GM19238 (cell line): ENCODE data around the gene BNC2.

Experiments
- DNase-seq: peaks from one replicate; pipeline ENCODE4 v3.0.0; 2011; ENCODE audit warnings: low spot score; ENCODE audit not compliant: insufficient read length

BNC2 gene

DNA sequence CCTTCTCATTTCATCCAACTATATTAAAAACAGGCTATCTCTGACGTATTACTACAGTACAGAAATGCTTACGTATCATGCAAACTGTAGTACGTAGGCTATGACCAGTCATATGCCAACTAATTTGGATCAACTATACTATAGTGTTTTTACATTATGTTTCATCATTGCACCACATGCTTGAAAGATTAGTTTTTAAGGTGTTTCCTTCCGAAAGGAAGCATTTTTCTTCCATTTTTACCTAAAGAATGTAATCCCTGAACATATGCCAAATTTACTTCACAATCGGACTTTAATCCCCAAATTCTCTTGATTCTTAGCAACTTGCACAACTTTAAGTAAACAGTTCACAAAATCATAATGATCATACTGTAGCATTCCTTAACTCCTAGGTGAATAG lies 153.9 kb downstream of the BNC2 start:
- DNase-seq = no peak

DNA sequence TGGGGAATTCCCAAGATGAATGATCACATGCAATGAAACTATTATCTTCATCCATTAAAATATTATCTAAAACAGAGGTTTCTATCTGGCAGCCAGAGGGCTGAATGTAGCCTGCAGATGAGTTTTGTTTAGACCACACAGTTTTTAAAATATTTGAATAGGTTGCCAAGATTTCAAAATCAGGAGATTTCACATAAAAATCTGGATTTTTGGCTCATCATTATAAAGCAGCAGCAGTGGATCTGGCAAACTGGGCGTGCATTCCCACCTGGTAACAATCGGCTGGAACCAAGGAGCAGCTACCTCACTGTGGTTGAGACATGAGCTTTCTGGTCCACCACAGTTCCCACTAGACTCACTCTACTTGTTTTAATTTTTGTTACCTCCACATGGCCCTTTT lies 155.1 kb downstream of the BNC2 start:
- no peak for DNase-seq

DNA sequence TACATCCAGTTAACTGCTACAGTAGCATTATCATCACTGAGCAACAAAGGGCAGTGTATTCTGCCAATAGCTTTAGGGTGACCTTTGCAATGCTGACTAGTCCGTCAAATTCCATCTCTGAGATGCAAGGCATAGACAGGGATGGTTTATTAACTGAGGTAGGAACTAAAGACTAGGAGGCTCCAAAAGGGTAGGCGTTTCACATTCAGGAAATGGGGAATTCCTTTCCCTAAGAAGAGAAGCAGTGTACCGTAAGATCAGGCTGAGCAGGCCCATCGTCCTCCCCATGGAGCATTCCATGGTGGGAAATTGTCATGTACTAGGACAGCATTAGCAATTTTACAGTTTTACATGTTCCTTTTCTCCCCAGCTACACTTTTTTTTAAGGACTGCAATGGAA lies 157.7 kb downstream of the BNC2 start:
- DNase-seq = no peak

DNA sequence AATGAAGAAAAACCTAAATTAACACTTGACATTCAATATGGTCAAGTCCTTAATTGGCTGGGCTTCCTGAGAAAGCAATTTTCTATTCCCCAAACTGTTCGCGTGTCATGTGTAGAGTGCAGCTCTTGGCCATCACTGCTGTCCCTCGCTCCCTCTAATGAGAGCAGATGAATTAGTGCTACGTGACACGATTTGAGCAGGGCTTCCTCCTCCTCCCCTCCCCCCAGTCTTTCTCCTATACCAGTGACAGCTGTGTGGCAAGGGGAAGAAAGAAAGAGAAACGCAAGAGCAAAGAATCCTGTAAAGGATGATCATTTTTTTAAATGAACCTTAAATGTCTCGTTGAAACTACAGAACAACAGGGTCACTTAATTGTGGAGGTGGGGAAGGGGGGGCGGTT lies 159.6 kb downstream of the BNC2 start:
- DNase-seq = no peak

DNA sequence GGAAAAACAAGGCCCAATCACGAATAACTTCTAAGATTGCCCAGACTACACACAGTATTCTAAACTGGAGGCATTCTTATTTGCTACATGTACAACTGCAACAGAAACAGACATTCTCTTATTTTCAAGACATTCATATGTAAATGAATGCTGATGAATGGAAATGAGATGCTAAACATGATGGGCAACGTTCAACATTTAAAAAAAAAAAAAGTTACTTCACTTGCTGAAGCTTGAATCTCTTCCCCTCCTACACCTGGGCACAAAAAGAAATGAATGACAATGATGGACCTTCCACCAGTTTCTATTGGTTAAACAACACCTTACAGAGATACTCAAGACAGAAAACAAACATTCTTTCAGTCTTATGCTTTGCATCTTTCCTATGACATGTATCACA lies 160.5 kb downstream of the BNC2 start:
- DNase-seq = no peak

DNA sequence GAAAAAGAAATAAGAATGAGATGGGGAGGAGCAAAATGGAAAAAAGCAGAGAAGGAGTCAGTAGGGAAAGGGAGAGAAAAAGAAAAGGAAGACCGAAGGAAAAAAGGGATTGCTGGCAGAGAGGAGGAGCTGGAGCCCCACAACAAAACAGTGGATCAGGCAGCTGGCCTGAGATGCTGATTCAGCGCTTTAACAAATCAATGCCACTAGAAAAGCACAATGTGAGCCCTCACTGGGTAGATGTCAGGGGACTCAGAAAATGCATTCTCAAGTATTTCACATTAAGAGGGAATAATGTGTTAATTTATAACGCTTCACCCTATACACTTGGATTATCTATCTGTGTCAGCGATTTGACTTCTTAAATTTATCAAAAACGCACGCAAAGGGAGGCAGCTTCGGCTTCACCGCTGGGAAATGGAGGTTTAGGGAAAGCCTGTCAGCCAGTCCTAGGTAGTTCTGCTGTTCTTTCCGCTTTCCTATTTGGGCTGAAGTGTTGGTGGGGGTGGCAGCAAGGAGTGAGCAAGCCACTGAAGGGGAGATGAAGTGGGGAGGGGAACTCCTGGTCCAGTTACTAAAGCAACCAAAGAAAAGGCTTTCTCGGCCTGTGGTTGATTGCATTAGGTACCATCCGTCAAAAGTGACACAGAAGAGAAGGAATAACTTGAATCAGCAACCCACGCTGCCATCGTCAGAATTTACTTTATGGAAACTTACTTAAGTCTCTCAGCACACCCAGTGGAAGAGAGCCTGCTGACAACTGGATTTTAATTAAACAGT lies 161.6 kb downstream of the BNC2 start:
- no peak for DNase-seq

DNA sequence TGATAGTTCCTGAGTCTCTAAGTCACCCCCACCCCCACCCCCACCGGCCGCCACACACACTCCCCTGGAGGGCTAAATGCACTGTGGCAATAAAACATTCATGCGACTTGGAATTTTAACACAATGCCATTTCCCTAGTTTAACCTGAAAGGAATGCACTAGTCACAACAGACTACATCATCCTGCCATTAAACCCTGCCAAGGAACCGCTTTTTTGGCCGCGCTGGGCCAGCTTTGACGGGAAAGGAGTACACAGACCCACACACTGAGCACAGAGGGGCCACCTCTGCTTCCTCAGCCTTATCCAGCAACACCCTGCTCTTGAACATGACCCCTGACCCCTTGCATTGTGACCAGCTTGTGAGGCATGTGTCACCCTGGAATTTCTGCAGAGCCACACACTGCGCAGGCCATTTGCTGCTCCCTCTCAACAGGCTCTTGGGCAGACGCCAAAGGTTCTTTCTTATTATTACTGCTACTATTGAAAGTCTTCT lies 165.3 kb downstream of the BNC2 start:
- DNase-seq = no peak

DNA sequence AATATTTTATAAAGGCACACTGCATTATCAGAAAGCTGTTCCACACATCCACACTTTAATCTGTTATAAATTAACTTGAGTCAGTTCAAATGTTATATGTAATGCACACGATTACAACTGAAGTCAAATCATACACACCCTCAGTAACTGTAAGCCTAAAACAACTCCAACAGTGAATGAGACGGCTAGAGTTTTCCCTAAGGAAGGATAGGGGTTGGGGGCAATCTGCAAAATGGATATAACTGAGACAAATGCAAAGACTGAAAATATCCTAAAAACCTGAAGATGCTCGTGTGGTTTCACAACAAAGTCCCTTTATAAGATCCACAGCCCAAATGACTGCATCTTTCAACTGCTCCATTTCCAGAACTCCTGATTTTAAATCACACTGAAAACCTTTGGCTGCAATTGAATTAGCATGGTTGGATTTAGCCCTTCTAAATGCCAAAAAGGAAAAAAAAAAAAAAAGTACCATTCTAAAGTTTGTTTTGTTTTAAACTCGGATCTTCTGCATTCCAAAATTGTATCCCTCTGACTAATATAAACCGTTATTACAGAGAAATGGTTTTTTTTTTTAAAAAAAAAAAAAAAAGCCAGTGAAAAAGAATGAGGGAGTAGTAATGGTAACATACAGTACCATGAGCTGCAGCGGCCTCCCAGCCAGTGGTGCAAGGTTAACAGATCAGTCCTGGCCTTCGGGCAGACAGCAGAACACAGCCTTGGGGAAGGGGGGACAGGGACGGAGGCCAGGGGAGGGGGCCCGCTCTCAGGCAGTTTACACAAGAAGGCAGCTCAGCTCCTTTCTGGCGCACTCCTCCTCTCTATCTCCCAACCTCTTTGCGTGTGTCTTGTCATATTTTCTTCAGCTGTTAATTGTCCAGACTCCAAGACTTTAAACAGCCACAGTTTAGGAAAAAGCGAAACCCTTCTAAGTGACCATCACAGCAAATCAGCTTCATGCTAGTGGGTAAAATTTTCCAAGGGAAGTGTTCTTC lies 166.1 kb downstream of the BNC2 start:
- DNase-seq = no peak

DNA sequence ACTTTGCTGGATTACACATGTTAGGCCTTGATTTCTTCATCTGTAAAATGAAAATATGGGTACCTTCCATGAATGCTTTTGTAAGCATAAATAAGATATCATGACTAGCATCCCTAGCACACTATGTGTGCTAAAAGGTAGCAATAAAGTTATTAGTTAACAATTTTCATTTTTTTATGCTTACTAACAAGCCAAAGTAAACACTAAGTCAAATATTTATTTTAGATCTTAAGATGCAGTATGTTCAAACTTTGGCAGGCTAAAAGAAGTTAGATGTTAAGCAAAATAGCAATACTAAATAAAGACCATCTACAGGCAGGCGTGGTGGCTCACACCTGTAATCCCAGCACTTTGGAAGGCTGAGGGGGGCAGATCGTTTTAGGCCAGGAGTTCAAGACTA lies 169.1 kb downstream of the BNC2 start:
- no peak for DNase-seq

DNA sequence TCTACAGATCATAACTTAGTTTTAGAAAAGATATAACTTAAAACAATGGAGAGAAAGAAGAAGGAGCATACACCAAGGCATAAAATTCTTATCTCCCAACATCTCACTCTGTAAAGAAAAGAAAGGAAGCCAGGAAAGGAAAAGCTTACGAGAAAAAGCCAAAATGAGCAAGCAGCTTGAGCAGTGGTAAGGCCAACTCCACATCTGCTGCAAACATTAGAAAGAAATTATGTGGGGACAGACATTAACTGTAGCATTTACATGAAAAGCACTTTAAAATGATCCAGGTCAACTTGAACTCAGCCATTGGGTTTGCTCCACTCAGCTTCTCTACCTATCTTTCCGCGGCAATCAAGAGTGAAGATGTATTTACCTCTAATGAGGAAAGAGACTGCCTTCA lies 176.9 kb downstream of the BNC2 start:
- no peak for DNase-seq

DNA sequence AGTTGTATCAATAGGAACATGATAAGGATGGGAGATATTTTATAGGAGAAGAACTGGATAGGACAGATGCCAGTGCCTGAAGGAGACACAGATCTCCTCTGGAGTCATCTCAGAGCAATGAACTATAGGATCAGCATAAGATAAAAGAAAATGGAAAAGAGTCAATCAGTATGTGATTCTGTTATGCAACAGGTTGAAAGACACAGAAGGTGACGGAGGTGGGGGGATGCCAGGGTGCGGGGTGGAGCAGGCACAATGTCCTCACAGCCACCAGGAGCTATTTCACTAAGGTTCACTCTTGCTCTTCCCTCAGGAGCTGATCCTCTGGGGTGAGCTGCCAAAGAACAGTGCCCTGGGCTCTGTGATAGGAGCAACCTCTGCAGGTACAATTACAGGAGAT lies 179.8 kb downstream of the BNC2 start:
- DNase-seq = no peak

DNA sequence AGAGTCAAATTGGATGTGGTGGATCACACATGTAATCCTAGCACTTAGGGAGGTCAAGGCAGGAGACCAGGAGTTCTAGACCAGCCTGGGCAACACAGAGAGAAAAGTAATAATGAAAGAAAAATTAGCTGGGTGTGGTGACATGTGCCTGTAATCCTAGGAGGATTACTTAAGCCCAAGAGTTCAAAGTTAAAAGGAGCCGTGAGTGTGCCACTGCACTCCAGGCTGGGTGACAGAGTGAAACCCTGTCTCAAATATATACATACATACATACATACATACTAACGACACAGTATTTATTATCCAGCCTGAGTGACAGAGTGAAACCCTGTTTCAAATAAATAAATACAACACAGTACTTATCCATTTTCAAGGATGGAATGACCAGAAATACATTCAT lies 180.3 kb downstream of the BNC2 start:
- no peak for DNase-seq

DNA sequence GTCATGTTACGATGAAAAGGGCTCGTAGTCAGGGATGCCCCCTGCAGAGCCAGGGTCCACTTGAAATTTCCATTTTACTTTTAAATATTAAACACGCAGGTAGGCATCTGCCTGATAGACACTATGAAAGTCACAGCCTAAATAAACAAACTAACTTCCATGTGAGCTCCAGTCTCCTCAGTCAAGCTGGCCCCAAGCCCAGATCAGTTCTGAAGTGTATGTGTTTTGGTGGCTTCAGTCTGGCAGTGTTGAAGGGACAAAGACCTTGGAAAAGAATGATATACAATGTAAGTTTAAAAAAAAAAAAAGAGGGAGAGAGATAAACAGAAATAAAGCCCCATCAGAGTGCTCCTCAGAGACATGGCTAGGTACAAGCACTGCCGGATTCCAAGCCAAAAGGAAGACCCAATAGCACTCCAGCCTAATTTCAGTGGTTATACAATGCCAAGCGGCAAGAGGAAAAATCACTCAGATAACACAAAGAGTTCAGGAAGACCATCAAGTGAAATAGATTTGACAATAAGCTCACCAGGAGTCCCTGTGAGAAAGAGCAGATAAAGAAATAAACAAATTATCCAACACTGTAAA lies 181.0 kb downstream of the BNC2 start:
- DNase-seq = no peak

DNA sequence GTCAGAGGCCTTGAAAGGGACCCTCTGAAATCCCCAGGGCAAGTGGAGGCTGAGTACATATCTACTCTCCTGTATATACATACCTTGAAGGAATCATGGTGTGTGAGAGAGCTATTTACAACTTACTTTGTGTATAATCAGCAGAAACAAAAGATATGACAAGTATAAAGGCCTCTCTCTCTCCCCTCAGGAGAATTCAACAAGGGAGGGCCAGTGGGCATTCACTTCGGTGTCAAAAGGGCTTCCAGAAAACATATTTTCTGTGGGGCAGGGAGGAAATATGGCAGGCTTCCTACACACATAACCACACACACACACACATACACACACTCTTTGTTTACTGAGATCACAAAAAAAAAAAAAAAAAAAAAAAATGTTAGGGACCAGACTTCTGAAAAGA lies 181.7 kb downstream of the BNC2 start:
- no peak for DNase-seq

DNA sequence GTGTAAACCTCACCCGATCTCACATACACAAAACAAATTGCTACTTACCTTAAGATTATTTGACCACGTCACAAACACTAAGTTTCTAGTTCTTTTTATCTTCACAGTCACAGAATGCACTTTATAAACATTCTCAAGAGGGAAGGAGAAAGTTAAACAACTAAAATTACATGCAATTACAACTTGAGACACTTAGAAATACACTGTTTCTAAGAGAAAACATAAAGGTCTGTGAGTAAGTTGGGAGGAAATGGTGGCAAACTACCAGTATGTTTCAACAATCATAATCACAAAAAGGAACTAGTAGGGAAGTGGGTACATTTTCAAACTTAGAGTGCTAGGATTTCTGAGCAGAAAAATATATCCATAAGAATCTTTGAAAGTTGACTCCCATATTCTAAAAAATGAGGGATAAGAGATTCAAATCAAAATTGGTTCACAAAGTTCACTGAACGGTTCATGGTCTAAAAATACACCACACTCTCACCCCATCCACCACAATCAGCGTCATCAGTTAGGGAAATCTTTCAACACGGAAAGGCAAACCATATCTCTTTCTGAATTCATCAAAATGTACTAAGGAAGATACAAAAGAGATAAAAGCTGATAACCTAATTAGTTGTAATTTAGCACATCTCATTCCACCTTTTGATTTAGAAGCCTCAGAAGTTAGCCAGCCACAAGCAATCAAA lies 182.6 kb downstream of the BNC2 start:
- no peak for DNase-seq

DNA sequence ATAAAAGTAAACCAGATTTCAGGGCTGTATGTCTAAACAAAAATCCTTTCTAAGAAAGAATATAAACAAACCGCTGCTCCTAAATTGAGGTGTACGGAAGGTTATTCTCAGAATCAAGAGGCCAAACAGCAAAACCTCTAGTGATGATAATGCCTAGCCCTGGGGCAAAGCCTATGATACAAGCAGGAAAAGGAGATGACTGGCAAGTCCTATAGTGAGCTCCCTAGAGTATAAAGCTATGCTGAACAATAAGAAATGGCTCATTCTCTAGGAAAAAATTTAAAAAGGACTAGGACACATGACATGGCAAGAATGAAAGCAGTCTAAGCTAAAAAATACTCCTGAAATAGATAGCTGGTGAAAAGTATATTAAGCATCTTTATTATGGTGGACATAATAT lies 187.1 kb downstream of the BNC2 start:
- no peak for DNase-seq

DNA sequence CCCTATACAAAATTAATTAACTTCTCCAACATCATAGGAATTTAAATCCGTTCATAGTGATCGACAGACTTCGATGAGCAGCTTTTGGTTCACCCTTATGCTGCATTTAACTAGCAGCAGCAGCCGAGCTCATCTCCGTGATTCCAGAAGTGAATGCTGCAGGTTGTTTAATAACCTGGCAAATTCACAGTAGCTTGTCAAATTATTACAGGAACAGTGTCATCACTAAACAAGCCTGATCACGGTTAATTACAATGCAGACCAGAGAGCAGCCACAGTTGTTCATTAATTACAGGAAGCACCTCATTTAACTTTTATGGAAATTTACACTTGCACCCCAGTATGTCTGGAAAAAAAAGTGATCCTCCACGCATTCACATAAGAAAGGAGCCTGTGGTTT lies 188.2 kb downstream of the BNC2 start:
- no peak for DNase-seq

DNA sequence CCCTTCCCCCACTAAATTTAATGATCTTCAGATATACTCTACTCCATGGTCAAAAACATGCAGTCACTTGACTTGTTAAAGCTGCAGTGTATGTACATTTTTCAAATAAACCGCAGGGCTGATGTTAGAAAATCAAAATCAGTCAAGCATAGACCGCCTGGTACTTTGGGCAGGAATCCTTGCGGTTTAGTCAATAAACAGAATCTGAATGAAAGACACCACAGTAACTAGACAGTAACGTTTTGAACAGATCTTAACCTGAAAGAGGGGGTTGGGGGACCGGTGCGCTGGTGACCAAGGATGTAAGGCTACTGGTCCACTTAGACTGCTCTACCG lies 188.8 kb downstream of the BNC2 start:
- DNase-seq = no peak

DNA sequence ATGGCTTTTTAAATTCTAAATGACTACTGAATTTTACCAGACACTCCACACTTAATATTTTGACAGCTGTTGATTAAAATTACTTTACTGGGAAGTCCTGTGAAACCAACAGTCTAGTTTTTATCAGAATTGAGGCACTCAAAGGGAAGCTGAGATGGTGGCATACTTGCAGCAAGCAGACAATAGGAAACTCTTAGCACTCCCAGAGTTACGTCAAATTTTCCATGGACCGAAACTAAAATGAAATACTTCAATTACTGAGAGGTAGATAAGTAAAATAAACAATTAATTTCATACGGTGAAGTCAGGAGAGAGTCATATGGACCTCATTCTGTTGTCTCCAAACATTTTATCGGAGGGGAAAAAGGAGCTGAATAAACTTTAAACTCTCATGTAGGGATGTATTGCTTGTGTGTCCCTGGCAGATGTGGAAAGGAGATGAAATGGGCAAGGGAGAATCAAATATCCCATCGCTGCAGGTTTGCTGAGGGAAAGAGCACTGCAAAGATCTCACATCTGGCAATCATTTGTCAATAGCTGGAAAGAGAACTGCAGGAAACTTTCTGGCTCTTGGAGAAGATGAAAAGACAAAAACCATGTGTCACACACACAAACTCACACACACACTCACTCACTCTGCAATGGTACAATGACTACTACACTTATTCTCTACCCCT lies 189.4 kb downstream of the BNC2 start:
- DNase-seq = no peak

DNA sequence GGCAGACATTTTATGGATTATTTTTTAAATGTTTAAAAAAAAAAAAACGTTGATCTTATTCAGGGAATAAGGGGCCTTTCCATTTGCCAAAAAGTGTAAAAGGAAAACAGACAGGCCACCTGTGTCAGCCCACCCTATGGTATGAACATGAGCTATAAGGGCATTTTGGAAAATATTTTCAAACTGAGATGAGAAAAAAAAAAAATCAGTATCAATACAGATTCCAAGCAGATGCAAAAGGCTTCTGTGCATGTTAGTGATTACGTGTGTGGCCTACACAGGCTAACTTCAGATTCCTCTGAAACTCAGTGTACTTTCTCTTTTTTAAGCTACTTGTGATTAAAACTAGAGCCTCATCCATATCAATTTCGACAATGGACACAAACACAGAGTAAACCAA lies 189.9 kb downstream of the BNC2 start:
- no peak for DNase-seq

DNA sequence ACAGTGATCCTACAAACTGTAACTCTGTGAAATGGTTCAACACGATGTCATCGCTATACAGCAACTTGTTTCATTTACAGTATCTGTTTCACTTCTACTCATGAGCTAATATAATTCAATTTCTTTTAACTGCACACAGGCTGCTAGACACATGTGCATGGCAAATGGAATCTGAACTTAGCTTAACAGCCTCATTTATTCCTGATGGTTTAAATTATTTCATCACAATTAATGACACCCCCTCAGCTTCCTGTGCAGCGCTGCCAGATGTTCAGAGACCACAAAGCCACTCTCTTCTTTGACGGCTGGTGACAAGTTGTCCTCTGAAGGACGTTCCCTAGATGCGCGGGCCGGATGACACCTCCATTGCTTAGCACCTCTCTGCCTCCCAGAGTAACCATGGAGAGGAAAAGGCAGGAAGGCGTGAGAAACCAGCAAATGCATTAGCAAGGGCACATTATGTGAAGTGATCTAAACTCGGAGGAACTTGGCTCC lies 191.1 kb downstream of the BNC2 start:
- DNase-seq = no peak
